Keratinocyte (primary cell): ENCODE results near the gene VASP.

ENCODE experiments used
- CTCF ChIP-seq, 3 experiments: IDR thresholded peaks in 1 of 3; conservative IDR thresholded peaks in 1 of 3; optimal IDR thresholded peaks in 1 of 3; 2 replicates in 2 of 3; 3 replicates in 1 of 3; pipeline versions ENCODE3 to v1.5.1; 2011; ENCODE audit warnings: low read length in 3 of 3, mild to moderate bottlenecking in 3 of 3, moderate library complexity in 2 of 3, control low read depth in 1 of 3, inconsistent platforms in 1 of 3; ENCODE audit not compliant: insufficient read depth in 2 of 3; ENCODE audit errors: extremely low read depth in 1 of 3
- EZH2 ChIP-seq: IDR thresholded peaks from one replicate; pipeline ENCODE4 v1.6.1; 2012; ENCODE audit warnings: inconsistent platforms, mild to moderate bottlenecking, low read length, moderate library complexity

- TF ChIP-seq CTCF (optimal IDR thresholded peaks at IDR 0.05 in 1 of 3, IDR thresholded peaks at IDR 0.05 in 1 of 3, conservative IDR thresholded peaks at IDR 0.05 in 1 of 3; ENCODE audit: extremely low read depth in 1 of 3, insufficient read depth in 2 of 3, low read length in 3 of 3) = no peak
- no peak for TF ChIP-seq EZH2
These were observed 17.4 kb downstream of the VASP start for GRCh38 chr19:45524575-45525129.
